HUES6 (cell line): Measurements from ENCODE around the gene C1D.
"Not testable (repeated sequence)": the region's sequence is repeated elsewhere in the genome, so short reads cannot be mapped to it uniquely, and the experiment has no call there.

Experiments used
- H3K27ac ChIP-seq: 2 replicates; pipeline ENCODE4 v1.7.0; 2013; ENCODE audit warnings: low read depth, mild to moderate bottlenecking, low read length, inconsistent platforms
- H3K27me3 ChIP-seq: 2 replicates; pipeline ENCODE4 v1.6.1; 2013; ENCODE audit warnings: low read length; ENCODE audit not compliant: control insufficient read depth, insufficient read depth
- H3K36me3 ChIP-seq: 2 replicates; pipeline ENCODE4 v1.6.1; 2013; ENCODE audit warnings: low read length; ENCODE audit not compliant: control insufficient read depth, insufficient read depth
- H3K4me1 ChIP-seq: 2 replicates; pipeline ENCODE4 v1.6.1; 2013; ENCODE audit warnings: low read length; ENCODE audit not compliant: control insufficient read depth, insufficient read depth
- H3K4me3 ChIP-seq: 2 replicates; pipeline ENCODE4 v1.5.1; 2013; ENCODE audit warnings: low read depth, low read length
- H3K9ac ChIP-seq: one replicate; pipeline ENCODE4 v1.6.1; 2013; ENCODE audit warnings: mild to moderate bottlenecking, low read length
- H3K9me3 ChIP-seq: 2 replicates; pipeline ENCODE4 v1.6.1; 2013; ENCODE audit warnings: low read depth, low read length; ENCODE audit not compliant: control insufficient read depth, insufficient read depth

Gene C1D

GRCh38 chr2:67999332-67999731 is 63.5 kb downstream of the C1D start:
- no peak overlapping the region for H3K4me3 ChIP-seq
- H3K27me3 ChIP-seq: no peaks in the 10 kb centered on the region
- 0 out of 2 replicates have a peak, but pooled peaks cover 4% of the 10 kb centered on the region for H3K9me3 ChIP-seq
- H3K27ac ChIP-seq: no peak overlapping the region
- H3K36me3 ChIP-seq: no peaks in the 10 kb centered on the region
- H3K9ac ChIP-seq: no peak overlapping the region
- no peaks in the 10 kb centered on the region for H3K4me1 ChIP-seq

DNA sequence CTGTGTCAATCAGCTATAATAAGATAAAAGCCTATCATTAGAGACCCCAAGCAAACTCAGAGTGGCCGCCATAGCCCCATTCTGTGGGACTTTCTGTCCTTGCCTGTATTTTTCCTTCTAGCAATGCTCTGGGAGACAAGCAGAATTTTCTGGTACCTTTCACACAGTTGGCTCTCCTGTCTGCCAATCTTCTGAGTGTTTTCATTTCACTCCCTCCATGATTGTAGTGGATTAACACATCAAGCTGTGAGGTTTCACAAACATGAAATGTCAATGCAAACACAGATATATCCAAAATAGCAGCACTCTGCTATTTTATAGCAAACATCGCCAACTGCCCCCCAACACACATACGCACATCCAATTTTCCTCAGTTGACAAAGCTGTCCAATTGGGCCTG is 64.9 kb downstream of the C1D start:
- Histone ChIP-seq H3K9ac (no peak overlapping the region), H3K27me3 (no peaks in the 10 kb centered on the region), H3K9me3 (peaks cover 12% of the 10 kb centered on the region; the same call in 1 of the 2 replicates), H3K4me1 (no peaks in the 10 kb centered on the region), H3K27ac (no peak overlapping the region), H3K36me3 (no peaks in the 10 kb centered on the region), H3K4me3 (no peak overlapping the region)

GRCh38 chr2:67997528-67997900 is 65.3 kb downstream of the C1D start:
- peaks cover 12% of the 10 kb centered on the region; the same call in 1 of the 2 replicates for H3K9me3 ChIP-seq
- no peak overlapping the region for H3K9ac ChIP-seq
- no peaks in the 10 kb centered on the region for H3K27me3 ChIP-seq
- H3K27ac ChIP-seq: no peak overlapping the region
- H3K36me3 ChIP-seq: no peaks in the 10 kb centered on the region
- no peak overlapping the region for H3K4me3 ChIP-seq
- H3K4me1 ChIP-seq: no peaks in the 10 kb centered on the region

DNA sequence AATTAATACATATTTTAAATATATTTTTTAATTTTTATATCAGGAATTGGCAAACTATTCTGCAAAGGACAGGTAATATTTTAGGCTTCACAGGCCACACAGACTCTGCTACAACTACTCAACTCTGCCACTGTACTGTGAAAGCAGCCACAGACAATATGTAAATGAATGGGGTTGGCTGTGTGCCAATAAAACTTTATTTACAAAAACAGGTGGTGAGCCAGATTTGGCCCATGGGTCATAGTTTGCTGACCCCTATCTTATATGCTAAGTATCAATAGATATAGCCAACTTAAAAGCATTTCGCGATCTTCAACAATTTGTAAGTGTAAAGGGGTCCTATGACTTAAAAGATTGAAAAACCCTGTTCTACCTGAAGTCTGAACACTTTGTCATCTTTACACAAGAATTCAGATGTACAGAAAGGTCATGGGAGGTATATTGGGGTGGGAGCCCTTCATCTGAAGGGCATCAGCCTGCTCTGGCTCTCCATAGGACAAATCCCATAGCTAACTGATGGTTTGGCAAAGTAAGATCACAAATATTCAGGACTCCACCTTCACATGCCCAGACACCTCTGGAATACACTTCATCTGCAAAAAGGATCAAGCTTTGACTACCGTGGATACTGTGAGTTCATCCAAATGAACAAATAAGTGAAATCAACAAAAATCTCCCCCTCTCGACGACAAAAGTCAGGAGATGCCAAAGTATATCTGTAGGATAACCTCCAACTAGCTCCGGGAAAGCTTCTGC is 65.9 kb downstream of the C1D start:
- Histone ChIP-seq H3K9ac (no peak overlapping the region), H3K4me1 (no peaks in the 10 kb centered on the region), H3K4me3 (no peak overlapping the region), H3K27ac (no peak overlapping the region), H3K36me3 (no peaks in the 10 kb centered on the region), H3K9me3 (peaks cover 12% of the 10 kb centered on the region; the same call in 1 of the 2 replicates), H3K27me3 (no peaks in the 10 kb centered on the region)

DNA sequence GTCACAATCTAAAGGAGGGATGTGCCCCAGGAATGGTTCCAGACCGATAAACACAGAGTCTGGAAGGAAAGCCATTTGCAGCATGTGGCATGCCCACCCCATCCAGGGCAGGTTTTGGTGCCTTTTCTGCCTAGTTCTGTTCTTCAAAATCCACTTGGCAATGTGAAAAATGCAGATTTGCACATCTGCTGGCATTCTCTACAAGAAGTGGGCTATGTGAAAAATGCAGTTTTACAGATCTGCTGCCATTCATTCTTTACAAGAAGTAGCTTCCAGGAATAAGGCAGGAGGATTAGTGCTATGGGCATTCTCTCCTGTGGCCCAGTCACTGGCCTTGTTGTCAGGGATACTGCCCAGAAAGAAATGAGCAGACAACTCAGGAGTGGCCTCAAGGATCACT is 68.1 kb downstream of the C1D start:
- no peaks in the 10 kb centered on the region for H3K27me3 ChIP-seq
- H3K9ac ChIP-seq: no peak overlapping the region
- H3K27ac ChIP-seq: no peak overlapping the region
- no peaks in the 10 kb centered on the region for H3K4me1 ChIP-seq
- H3K9me3 ChIP-seq: peaks cover 12% of the 10 kb centered on the region; the same call in 1 of the 2 replicates
- no peaks in the 10 kb centered on the region for H3K36me3 ChIP-seq
- H3K4me3 ChIP-seq: no peak overlapping the region

DNA sequence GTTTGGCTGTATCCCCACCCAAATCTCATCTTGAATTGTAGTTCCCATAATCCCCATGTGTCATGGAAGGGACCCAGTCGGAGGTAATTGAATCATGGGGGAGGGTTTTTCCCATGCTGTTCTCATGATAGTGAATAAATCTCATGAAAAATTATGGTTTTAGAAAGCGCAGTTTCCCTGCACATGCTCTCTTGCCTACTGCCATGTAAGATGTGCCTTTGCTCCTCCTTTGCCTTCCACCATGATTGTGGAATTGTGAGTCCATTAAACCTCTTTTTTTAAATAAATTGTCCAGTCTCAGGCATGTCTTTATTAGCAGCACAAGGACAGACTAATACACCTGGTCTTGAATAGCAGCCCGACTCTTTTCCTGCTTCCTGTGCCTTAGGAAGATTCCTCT is 68.7 kb downstream of the C1D start:
- H3K27ac ChIP-seq, H3K9ac ChIP-seq, H3K4me3 ChIP-seq, H3K36me3 ChIP-seq, H3K27me3 ChIP-seq, H3K4me1 ChIP-seq: not testable (repeated sequence)
- peaks cover 12% of the 10 kb centered on the region; the same call in 1 of the 2 replicates for H3K9me3 ChIP-seq

DNA sequence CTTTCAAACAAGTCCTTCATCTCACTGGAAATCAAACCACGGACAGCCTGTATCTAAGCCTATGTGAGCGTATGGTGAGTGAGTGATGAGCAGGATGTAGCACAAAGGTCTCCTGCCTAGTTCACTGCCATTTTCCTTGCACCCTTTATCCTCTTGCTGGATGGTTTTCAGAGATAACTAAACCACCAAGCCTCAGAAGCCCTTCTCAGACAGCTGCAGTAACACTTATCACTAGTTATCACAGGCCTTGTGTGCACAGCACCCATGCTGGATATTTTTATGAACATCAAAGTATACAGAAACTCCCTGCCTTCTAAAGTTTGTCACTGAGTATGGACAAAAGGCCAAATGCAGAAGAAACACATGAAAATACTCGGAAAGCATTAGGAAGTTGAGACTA is 69.5 kb downstream of the C1D start:
- no peaks in the 10 kb centered on the region for H3K4me1 ChIP-seq
- no peaks in the 10 kb centered on the region for H3K27me3 ChIP-seq
- peaks cover 12% of the 10 kb centered on the region; the same call in 1 of the 2 replicates for H3K9me3 ChIP-seq
- no peak overlapping the region for H3K4me3 ChIP-seq
- no peak overlapping the region for H3K9ac ChIP-seq
- no peak overlapping the region for H3K27ac ChIP-seq
- no peaks in the 10 kb centered on the region for H3K36me3 ChIP-seq

DNA sequence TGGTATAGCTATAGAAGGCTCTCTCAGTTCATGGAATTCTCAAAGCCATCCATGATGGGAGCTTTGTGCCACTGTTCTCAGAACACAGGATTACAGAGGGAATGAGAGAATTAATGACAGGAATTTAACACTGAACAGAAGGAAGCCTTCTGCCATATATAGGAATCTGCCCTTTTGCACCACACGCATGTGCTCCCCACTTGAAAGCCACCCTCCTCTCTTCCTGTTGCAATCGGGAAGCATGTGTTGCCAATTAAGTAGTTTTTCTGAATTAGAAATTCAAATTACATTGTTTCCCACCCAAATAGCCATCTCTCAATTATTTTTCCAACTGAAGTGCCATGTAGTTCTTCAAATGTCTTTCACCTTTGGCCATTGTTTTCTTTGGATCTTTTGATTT is 71.3 kb downstream of the C1D start:
- no peaks in the 10 kb centered on the region for H3K4me1 ChIP-seq
- no peaks in the 10 kb centered on the region for H3K27me3 ChIP-seq
- H3K27ac ChIP-seq: no peak overlapping the region
- no peaks in the 10 kb centered on the region for H3K36me3 ChIP-seq
- H3K9ac ChIP-seq: no peak overlapping the region
- H3K4me3 ChIP-seq: no peak overlapping the region
- peaks cover 12% of the 10 kb centered on the region; the same call in 1 of the 2 replicates for H3K9me3 ChIP-seq
